Measurements from ENCODE around the gene RPS6KA1.

- TF ChIP-seq, protein P1, sequence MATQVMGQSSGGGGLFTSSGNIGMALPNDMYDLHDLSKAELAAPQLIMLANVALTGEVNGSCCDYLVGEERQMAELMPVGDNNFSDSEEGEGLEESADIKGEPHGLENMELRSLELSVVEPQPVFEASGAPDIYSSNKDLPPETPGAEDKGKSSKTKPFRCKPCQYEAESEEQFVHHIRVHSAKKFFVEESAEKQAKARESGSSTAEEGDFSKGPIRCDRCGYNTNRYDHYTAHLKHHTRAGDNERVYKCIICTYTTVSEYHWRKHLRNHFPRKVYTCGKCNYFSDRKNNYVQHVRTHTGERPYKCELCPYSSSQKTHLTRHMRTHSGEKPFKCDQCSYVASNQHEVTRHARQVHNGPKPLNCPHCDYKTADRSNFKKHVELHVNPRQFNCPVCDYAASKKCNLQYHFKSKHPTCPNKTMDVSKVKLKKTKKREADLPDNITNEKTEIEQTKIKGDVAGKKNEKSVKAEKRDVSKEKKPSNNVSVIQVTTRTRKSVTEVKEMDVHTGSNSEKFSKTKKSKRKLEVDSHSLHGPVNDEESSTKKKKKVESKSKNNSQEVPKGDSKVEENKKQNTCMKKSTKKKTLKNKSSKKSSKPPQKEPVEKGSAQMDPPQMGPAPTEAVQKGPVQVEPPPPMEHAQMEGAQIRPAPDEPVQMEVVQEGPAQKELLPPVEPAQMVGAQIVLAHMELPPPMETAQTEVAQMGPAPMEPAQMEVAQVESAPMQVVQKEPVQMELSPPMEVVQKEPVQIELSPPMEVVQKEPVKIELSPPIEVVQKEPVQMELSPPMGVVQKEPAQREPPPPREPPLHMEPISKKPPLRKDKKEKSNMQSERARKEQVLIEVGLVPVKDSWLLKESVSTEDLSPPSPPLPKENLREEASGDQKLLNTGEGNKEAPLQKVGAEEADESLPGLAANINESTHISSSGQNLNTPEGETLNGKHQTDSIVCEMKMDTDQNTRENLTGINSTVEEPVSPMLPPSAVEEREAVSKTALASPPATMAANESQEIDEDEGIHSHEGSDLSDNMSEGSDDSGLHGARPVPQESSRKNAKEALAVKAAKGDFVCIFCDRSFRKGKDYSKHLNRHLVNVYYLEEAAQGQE (IDR thresholded peaks at IDR 0.05; ENCODE audit: insufficient read depth in 1 of 2, low read depth in 2 of 2, low read length in 2 of 2), result no peak
- TF ChIP-seq TAF1 (IDR thresholded peaks at IDR 0.05; ENCODE audit: borderline replicate concordance, insufficient read depth, low read length), result no peak
Observed at GRCh38 chr1:26493938-26494337, 35.6 kb upstream of the RPS6KA1 start.
